ENCODE results near the gene GOLT1A.

Gene GOLT1A

DNA sequence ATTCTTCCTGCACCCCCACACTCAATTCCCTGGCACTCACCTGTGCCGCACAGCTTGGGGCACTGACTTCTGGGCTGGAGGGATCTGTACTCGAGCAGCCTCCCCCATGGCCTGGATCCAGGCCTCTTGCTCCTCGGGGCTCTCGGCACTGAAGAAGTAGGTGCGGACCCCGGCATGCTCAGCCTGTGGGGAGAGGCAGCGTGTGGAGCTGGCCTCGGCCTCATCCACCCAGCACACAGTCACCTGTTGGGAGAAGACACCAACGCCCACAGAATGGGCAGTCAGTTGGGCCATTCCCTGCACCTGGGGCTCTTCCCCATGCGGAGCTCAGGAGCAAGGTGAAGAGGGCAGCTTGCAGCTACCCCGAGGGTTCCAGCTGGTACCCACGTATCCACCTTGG, 47.5 kb upstream of the GOLT1A start:
- Histone ChIP-seq H3K9me3 (ENCODE audit: severe bottlenecking) (no peaks in the 10 kb centered on the region), H3K36me3 (ENCODE audit: low read depth) (no peaks in the 10 kb centered on the region), H3K4me1 (ENCODE audit: insufficient read depth, poor library complexity, severe bottlenecking) (no peaks in the 10 kb centered on the region), H3K27ac (ENCODE audit: poor library complexity, severe bottlenecking) (no peak overlapping the region), H3K4me3 (ENCODE audit: severe bottlenecking) (no peak overlapping the region), H3K27me3 (ENCODE audit: insufficient read depth, poor library complexity, severe bottlenecking) (no peaks in the 10 kb centered on the region)
- no peak for DNase-seq (ENCODE audit: low spot score)
- TF ChIP-seq CTCF (IDR thresholded peaks at IDR 0.05; ENCODE audit: poor library complexity, severe bottlenecking): no peak
- ATAC-seq (ENCODE audit: low read depth): no peak

DNA sequence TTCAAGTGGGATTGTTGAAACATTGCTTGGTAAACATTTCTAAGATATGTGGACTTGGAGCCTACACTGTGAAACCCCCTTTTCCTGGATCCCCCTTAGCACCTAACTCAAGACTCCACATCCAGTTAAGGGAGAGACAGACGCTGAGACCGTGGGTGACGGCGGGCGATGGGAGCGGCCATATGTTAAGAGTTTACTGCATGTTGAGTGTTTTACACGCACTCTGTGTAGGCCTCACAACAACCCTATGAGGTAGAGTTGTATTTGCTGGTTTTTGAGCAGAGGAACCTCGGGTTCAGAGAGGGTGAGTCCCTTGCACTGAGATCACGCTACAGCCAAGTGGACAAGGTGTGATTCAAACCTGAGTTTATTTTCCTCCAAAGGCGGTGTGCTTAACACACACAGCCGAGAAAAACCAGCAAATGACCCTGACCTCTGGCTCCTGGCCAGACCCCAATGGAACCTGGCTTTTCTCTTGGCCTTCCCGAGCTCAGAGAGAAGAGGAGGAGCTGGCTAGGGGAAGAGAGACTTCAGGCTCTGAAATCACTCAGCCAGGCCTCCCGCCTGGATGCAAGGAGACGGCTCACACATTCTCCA, 46.9 kb upstream of the GOLT1A start:
- no peaks in the 10 kb centered on the region for H3K4me1 ChIP-seq (ENCODE audit: insufficient read depth, poor library complexity, severe bottlenecking)
- H3K4me3 ChIP-seq (ENCODE audit: severe bottlenecking): no peak overlapping the region
- H3K9me3 ChIP-seq (ENCODE audit: severe bottlenecking): no peaks in the 10 kb centered on the region
- DNase-seq (ENCODE audit: low spot score) (no peak), ATAC-seq (ENCODE audit: low read depth) (no peak)
- TF ChIP-seq CTCF (IDR thresholded peaks at IDR 0.05; ENCODE audit: poor library complexity, severe bottlenecking): no peak
- no peaks in the 10 kb centered on the region for H3K27me3 ChIP-seq (ENCODE audit: insufficient read depth, poor library complexity, severe bottlenecking)
- no peaks in the 10 kb centered on the region for H3K36me3 ChIP-seq (ENCODE audit: low read depth)
- H3K27ac ChIP-seq (ENCODE audit: poor library complexity, severe bottlenecking): no peak overlapping the region

GRCh38 chr1:204259782-204260181, 46.0 kb upstream of the GOLT1A start:
- no peak for ATAC-seq (ENCODE audit: low read depth)
- Histone ChIP-seq H3K4me3 (ENCODE audit: severe bottlenecking) (no peak overlapping the region), H3K36me3 (ENCODE audit: low read depth) (no peaks in the 10 kb centered on the region), H3K4me1 (ENCODE audit: insufficient read depth, poor library complexity, severe bottlenecking) (no peaks in the 10 kb centered on the region), H3K27ac (ENCODE audit: poor library complexity, severe bottlenecking) (no peak overlapping the region), H3K27me3 (ENCODE audit: insufficient read depth, poor library complexity, severe bottlenecking) (no peaks in the 10 kb centered on the region), H3K9me3 (ENCODE audit: severe bottlenecking) (no peaks in the 10 kb centered on the region)
- no peak for DNase-seq (ENCODE audit: low spot score)
- TF ChIP-seq CTCF (IDR thresholded peaks at IDR 0.05; ENCODE audit: poor library complexity, severe bottlenecking): no peak

- Histone ChIP-seq H3K27me3 (ENCODE audit: insufficient read depth, poor library complexity, severe bottlenecking) (no peaks in the 10 kb centered on the region), H3K4me1 (ENCODE audit: insufficient read depth, poor library complexity, severe bottlenecking) (no peaks in the 10 kb centered on the region), H3K9me3 (ENCODE audit: severe bottlenecking) (no peaks in the 10 kb centered on the region), H3K36me3 (ENCODE audit: low read depth) (no peaks in the 10 kb centered on the region), H3K27ac (ENCODE audit: poor library complexity, severe bottlenecking) (no peak overlapping the region), H3K4me3 (ENCODE audit: severe bottlenecking) (no peak overlapping the region)
- ATAC-seq (ENCODE audit: low read depth) (no peak), DNase-seq (ENCODE audit: low spot score) (no peak)
- TF ChIP-seq CTCF (IDR thresholded peaks at IDR 0.05; ENCODE audit: poor library complexity, severe bottlenecking): no peak
Measured at GRCh38 chr1:204259196-204259595, 45.4 kb upstream of the GOLT1A start.

GRCh38 chr1:204258213-204259115, 44.7 kb upstream of the GOLT1A start:
- DNase-seq (ENCODE audit: low spot score) (no peak), ATAC-seq (ENCODE audit: low read depth) (peak; percentile 78)
- Histone ChIP-seq H3K4me1 (ENCODE audit: insufficient read depth, poor library complexity, severe bottlenecking) (no peaks in the 10 kb centered on the region), H3K27me3 (ENCODE audit: insufficient read depth, poor library complexity, severe bottlenecking) (no peaks in the 10 kb centered on the region), H3K4me3 (ENCODE audit: severe bottlenecking) (no peak overlapping the region), H3K36me3 (ENCODE audit: low read depth) (no peaks in the 10 kb centered on the region), H3K9me3 (ENCODE audit: severe bottlenecking) (no peaks in the 10 kb centered on the region), H3K27ac (ENCODE audit: poor library complexity, severe bottlenecking) (no peak overlapping the region)
- peak; percentile 80 for TF ChIP-seq CTCF (IDR thresholded peaks at IDR 0.05; ENCODE audit: poor library complexity, severe bottlenecking)

All from RWPE2 (cell line).